GM21528 (cell line): Measurements from ENCODE around the gene DIS3L2.

Experiments used
- ATAC-seq: cut with Tn5 transposase; IDR thresholded peaks from one replicate; pipeline ENCODE4 v1.9.1; 2021; ENCODE audit warnings: mild to moderate bottlenecking, moderate library complexity; ENCODE audit not compliant: unreplicated experiment, low FRiP score

DIS3L2 gene

GRCh38 chr2:232043966-232044365, 82.5 kb downstream of the DIS3L2 start:
- no peak for ATAC-seq

- no peak for ATAC-seq
Measured at GRCh38 chr2:232049350-232049749, 87.8 kb downstream of the DIS3L2 start.

- no peak for ATAC-seq
Measured at GRCh38 chr2:232052591-232052990, 91.1 kb downstream of the DIS3L2 start.

GRCh38 chr2:232053777-232054176, 92.3 kb downstream of the DIS3L2 start:
- ATAC-seq: no peak

- no peak for ATAC-seq
Measured at GRCh38 chr2:232058063-232058877, 96.8 kb downstream of the DIS3L2 start.

- ATAC-seq: no peak
Measured at GRCh38 chr2:232058931-232059330, 97.4 kb downstream of the DIS3L2 start.

GRCh38 chr2:232061265-232061664, 99.8 kb downstream of the DIS3L2 start:
- no peak for ATAC-seq

GRCh38 chr2:232073026-232073425, 111.5 kb downstream of the DIS3L2 start:
- no peak for ATAC-seq

- no peak for ATAC-seq
Measured at GRCh38 chr2:232073699-232074098, 112.2 kb downstream of the DIS3L2 start.

GRCh38 chr2:232075080-232075479, 113.6 kb downstream of the DIS3L2 start:
- no peak for ATAC-seq

- ATAC-seq: no peak
Measured at GRCh38 chr2:232075859-232076258, 114.3 kb downstream of the DIS3L2 start.

GRCh38 chr2:232076272-232076671, 114.8 kb downstream of the DIS3L2 start:
- no peak for ATAC-seq

GRCh38 chr2:232076736-232077135, 115.2 kb downstream of the DIS3L2 start:
- no peak for ATAC-seq

GRCh38 chr2:232085164-232085563, 123.7 kb downstream of the DIS3L2 start:
- no peak for ATAC-seq

GRCh38 chr2:232085826-232086425, 124.4 kb downstream of the DIS3L2 start:
- ATAC-seq: no peak

GRCh38 chr2:232088771-232089170, 127.3 kb downstream of the DIS3L2 start:
- ATAC-seq: no peak

- ATAC-seq: no peak
Measured at GRCh38 chr2:232094201-232094600, 132.7 kb downstream of the DIS3L2 start.

- ATAC-seq: no peak
Measured at GRCh38 chr2:232094883-232095282, 133.4 kb downstream of the DIS3L2 start.

- no peak for ATAC-seq
Measured at GRCh38 chr2:232097260-232097659, 135.7 kb downstream of the DIS3L2 start.

GRCh38 chr2:232097758-232098157, 136.2 kb downstream of the DIS3L2 start:
- no peak for ATAC-seq

- no peak for ATAC-seq
Measured at GRCh38 chr2:232102380-232102779, 140.9 kb downstream of the DIS3L2 start.

- ATAC-seq: no peak
Measured at GRCh38 chr2:232103140-232103737, 141.7 kb downstream of the DIS3L2 start.
